Measurements from ENCODE around the gene MED16.

DNA sequence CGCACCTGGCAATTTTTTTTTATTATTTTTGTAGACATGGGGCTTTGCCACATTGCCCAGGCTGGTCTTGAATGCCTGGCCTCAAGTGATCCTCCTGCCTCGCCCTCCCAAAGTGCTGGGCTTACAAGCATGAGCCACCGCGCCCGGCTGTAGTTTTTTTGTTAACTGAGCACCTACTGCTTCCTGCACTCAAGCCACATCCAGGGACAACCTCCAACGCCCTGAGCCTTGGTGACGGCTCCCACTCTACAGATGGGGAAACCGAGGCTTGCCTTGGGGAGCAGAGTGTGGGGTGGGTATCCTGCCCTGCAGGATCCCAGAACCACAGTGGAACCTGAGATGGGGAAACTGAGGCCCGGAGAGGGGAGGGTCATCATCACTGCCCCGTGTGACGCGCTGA is 37.8 kb downstream of the MED16 start:
- TF ChIP-seq CTCF (conservative IDR thresholded peaks at IDR 0.05; ENCODE audit: low read depth, low read length) (no peak), EZH2 (IDR thresholded peaks at IDR 0.05; ENCODE audit: borderline replicate concordance, low read depth, low read length, poor library complexity, severe bottlenecking) (no peak)
